GM23338 (cell line): ENCODE results near the gene NR5A2. TPM values are rescaled to one million over a fixed set of nuclear protein-coding genes. Genes with fewer than 3 reads are reported as not detected.
A peak's percentile ranks its signal among the peaks of the same experiment; 100 is the strongest.

Experiments
- ATAC-seq: fragments of 200-7000 bp; cut with Tn5 transposase; 3 replicates; pipeline ENCODE4 v1.9.1; 2020
- DNase-seq: peaks from one replicate; pipeline ENCODE4 v3.0.0-alpha.2; 2015; ENCODE audit warnings: low spot score
- H2AFZ ChIP-seq: fragments of 200-600 bp; sonication (generic); 2 replicates; pipeline ENCODE4 v1.8.0; 2016; ENCODE audit warnings: antibody characterized with exemption, mild to moderate bottlenecking, moderate library complexity
- H3F3A ChIP-seq: fragments of 200-600 bp; sonication (generic); replicated peaks from 2 replicates; pipeline ENCODE4 v1.8.0; 2017; ENCODE audit warnings: antibody characterized with exemption, mixed run types, low read depth
- H3K27ac ChIP-seq: fragments of 200-600 bp; sonication (generic); 2 replicates; pipeline ENCODE4 v1.6.1; 2016; ENCODE audit warnings: low read depth
- H3K27me3 ChIP-seq: fragments of 200-600 bp; sonication (generic); 2 replicates; pipeline ENCODE4 v1.8.0; 2016; ENCODE audit warnings: mild to moderate bottlenecking, mixed run types, moderate library complexity; ENCODE audit not compliant: insufficient read depth
- H3K36me3 ChIP-seq: fragments of 200-600 bp; sonication (generic); 2 replicates; pipeline ENCODE4 v1.8.0; 2016; ENCODE audit warnings: mild to moderate bottlenecking; ENCODE audit not compliant: insufficient read depth
- H3K4me1 ChIP-seq: fragments of 200-600 bp; sonication (generic); 2 replicates; pipeline ENCODE4 v1.8.0; 2016; ENCODE audit warnings: mild to moderate bottlenecking, moderate library complexity; ENCODE audit not compliant: insufficient read depth
- H3K4me2 ChIP-seq: fragments of 200-600 bp; sonication (generic); 2 replicates; pipeline ENCODE4 v1.7.1; 2017; ENCODE audit warnings: mixed run types
- H3K4me3 ChIP-seq: fragments of 200-600 bp; sonication (generic); 2 replicates; pipeline ENCODE4 v1.6.1; 2016; ENCODE audit warnings: mixed run types
- H3K79me2 ChIP-seq: fragments of 200-600 bp; sonication (generic); replicated peaks from 2 replicates; pipeline ENCODE4 v1.8.0; 2017; ENCODE audit warnings: mild to moderate bottlenecking; ENCODE audit not compliant: insufficient read depth
- H3K9me2 ChIP-seq: fragments of 200-600 bp; sonication (generic); 2 replicates; pipeline ENCODE4 v1.8.0; 2017; ENCODE audit not compliant: insufficient read depth
- H4K20me1 ChIP-seq: fragments of 200-600 bp; sonication (generic); replicated peaks from 2 replicates; pipeline ENCODE4 v1.8.0; 2017; ENCODE audit warnings: mild to moderate bottlenecking; ENCODE audit not compliant: insufficient read depth
- H3K27ac Mint-ChIP-seq: 2 replicates; pipeline ENCODE4 v1.8.0; 2020; ENCODE audit warnings: inconsistent platforms, mild to moderate bottlenecking, moderate library complexity, mixed read lengths
- H3K27me3 Mint-ChIP-seq: 3 replicates; pipeline ENCODE4 v1.8.0; 2022; ENCODE audit warnings: low read depth, mild to moderate bottlenecking, moderate library complexity, mixed read lengths, inconsistent platforms; ENCODE audit not compliant: insufficient read depth, poor library complexity
- H3K36me3 Mint-ChIP-seq: 3 replicates; pipeline ENCODE4 v1.8.0; 2021; ENCODE audit warnings: low read depth, mild to moderate bottlenecking, inconsistent platforms, moderate library complexity, mixed read lengths
- H3K4me1 Mint-ChIP-seq: 3 replicates; pipeline ENCODE4 v1.8.0; 2020; ENCODE audit warnings: mild to moderate bottlenecking, inconsistent platforms, mixed read lengths
- H3K4me3 Mint-ChIP-seq: 3 replicates; pipeline ENCODE4 v1.8.0; 2021; ENCODE audit warnings: moderate library complexity, mild to moderate bottlenecking, inconsistent platforms, mixed read lengths
- H3K9me3 Mint-ChIP-seq: 3 replicates; pipeline ENCODE4 v1.8.0; 2020; ENCODE audit warnings: moderate library complexity, mild to moderate bottlenecking, inconsistent platforms, mixed read lengths
- CREB1 ChIP-seq: fragments of 250-450 bp; sonication (Bioruptor Pico); IDR thresholded peaks from 2 replicates; pipeline ENCODE4 v1.5.0; 2020; ENCODE audit warnings: low read depth, mild to moderate bottlenecking, moderate library complexity
- ETS1 ChIP-seq: IDR thresholded peaks from 2 replicates; pipeline ENCODE4 v1.6.1; 2016; ENCODE audit warnings: antibody characterized with exemption
- EZH2phosphoT487 ChIP-seq: fragments of 200-600 bp; sonication (generic); IDR thresholded peaks from one replicate; pipeline ENCODE4 v1.8.1; 2018; ENCODE audit warnings: antibody characterized with exemption; ENCODE audit not compliant: unreplicated experiment
- NANOG ChIP-seq: IDR thresholded peaks from 2 replicates; pipeline ENCODE4 v1.6.1; 2016; ENCODE audit warnings: antibody characterized with exemption, borderline replicate concordance
- POLR2AphosphoS5 ChIP-seq: IDR thresholded peaks from 2 replicates; pipeline ENCODE4 v1.6.1; 2016; ENCODE audit warnings: antibody characterized with exemption, low read depth
- ZNF114 ChIP-seq: fragments of 250-450 bp; sonication (Bioruptor Pico); IDR thresholded peaks from 2 replicates; pipeline ENCODE4 v1.5.0; 2020; ENCODE audit warnings: mild to moderate bottlenecking, moderate library complexity
- ZNF462 ChIP-seq: fragments of 250-450 bp; sonication (Bioruptor Pico); IDR thresholded peaks from 2 replicates; pipeline ENCODE4 v1.5.0; 2020; ENCODE audit warnings: mild to moderate bottlenecking, moderate library complexity
- polyA plus RNA-seq: library from polyadenylated mRNA; unstranded; fragments of >200 nt; fragmentation: Nextera tagmentation; extraction: Ambion mirVana; gene quantifications from 2 replicates; pipeline ENCODE4 v1.2.1, GENCODE V29; 2016
- total RNA-seq: library from RNA; depleted of rRNA; stranded (reverse); fragments of >200 nt; shearing (Covaris generic); gene quantifications from 2 replicates; pipeline ENCODE4 v1.2.3, GENCODE V29; 2014

Gene NR5A2
- total and polyA plus RNA-seq, 2 experiments from 2014 or later, result 4.4 to 13.1 TPM

GRCh38 chr1:200224315-200224714 lies 196.8 kb downstream of the NR5A2 start (continued):
- TF ChIP-seq ZNF462 (CRISPR knock-in tag) (no peak), EZH2phosphoT487 (no peak), CREB1 (CRISPR knock-in tag) (no peak), NANOG (no peak), POLR2AphosphoS5 (no peak)

GRCh38 chr1:200226268-200226968 lies 198.9 kb downstream of the NR5A2 start:
- Histone ChIP-seq H3K4me1 (peaks cover 48% of the 10 kb centered on the region), H3K9me2 (peaks cover 5% of the 10 kb centered on the region; the same call in 1 of the 2 replicates), H3K79me2 (no peaks in the 10 kb centered on the region), H2AFZ (peak overlapping the region; percentile 2), H4K20me1 (no peaks in the 10 kb centered on the region), H3F3A (no peaks in the 10 kb centered on the region), H3K27ac (peak overlapping the region; percentile 70), H3K4me2 (peak overlapping the region; percentile 50), H3K36me3 (no peaks in the 10 kb centered on the region), H3K27me3 (no peaks in the 10 kb centered on the region), H3K4me3 (no peak overlapping the region)
- H3K4me1 Mint-ChIP-seq, result peaks cover 38% of the 10 kb centered on the region
- H3K36me3 Mint-ChIP-seq, result peaks cover 3% of the 10 kb centered on the region; the same call in 1 of the 3 replicates
- H3K9me3 Mint-ChIP-seq, result no peaks in the 10 kb centered on the region
- peak overlapping the region; percentile 37 for H3K4me3 Mint-ChIP-seq
- peak overlapping the region; percentile 87 for H3K27ac Mint-ChIP-seq
- TF ChIP-seq NANOG, result no peak
- peak; percentile 72 for TF ChIP-seq ZNF462 (CRISPR knock-in tag)
- 0 out of 2 replicates have a peak, but pooled peaks have one; percentile 29 for TF ChIP-seq CREB1 (CRISPR knock-in tag)
- no peak for TF ChIP-seq ZNF114
- TF ChIP-seq ETS1, result no peak
- DNase-seq (peak; percentile 72), ATAC-seq (peak; percentile 88)
- H3K27me3 Mint-ChIP-seq, result peaks cover 4% of the 10 kb centered on the region
